C4-2B (cell line): ENCODE measurements around the gene B4GALT5.

Source experiments
- CTCF ChIP-seq: fragments of 450-650 bp; conservative IDR thresholded peaks from 2 replicates; pipeline ENCODE4 v1.5.1; 2017; ENCODE audit warnings: mild to moderate bottlenecking
- ZFX ChIP-seq: fragments of 450-650 bp; IDR thresholded peaks from 2 replicates; pipeline ENCODE4 v1.6.1; 2017

GRCh38 chr20:49758781-49759180, 45.1 kb upstream of the B4GALT5 start:
- TF ChIP-seq CTCF (no peak), ZFX (no peak)
